SJCRH30 (cell line): ENCODE measurements around the gene TMIE. TPM values are rescaled to one million over a fixed set of nuclear protein-coding genes. Genes with fewer than 3 reads are reported as not detected.

Experiments
- DNase-seq, 2 experiments: peaks; one replicate each; pipeline ENCODE4 v3.0.0-alpha.2; 2015 to 2020
- H3K27ac ChIP-seq: fragments of 250-450 bp; sonication (Bioruptor Pico); 2 replicates; pipeline ENCODE4 v1.5.1; 2020; ENCODE audit warnings: mild to moderate bottlenecking, moderate library complexity
- H3K27me3 ChIP-seq: fragments of 250-450 bp; sonication (Bioruptor Pico); 2 replicates; pipeline ENCODE4 v1.5.1; 2020; ENCODE audit warnings: mild to moderate bottlenecking, moderate library complexity
- H3K36me3 ChIP-seq: fragments of 250-450 bp; sonication (Bioruptor Pico); 2 replicates; pipeline ENCODE4 v1.5.1; 2020; ENCODE audit warnings: mild to moderate bottlenecking, moderate library complexity
- H3K4me1 ChIP-seq: fragments of 250-450 bp; sonication (Bioruptor Pico); 2 replicates; pipeline ENCODE4 v1.5.1; 2020; ENCODE audit warnings: mild to moderate bottlenecking, moderate library complexity
- H3K4me3 ChIP-seq: fragments of 250-450 bp; sonication (Bioruptor Pico); 2 replicates; pipeline ENCODE4 v1.5.1; 2020; ENCODE audit warnings: mild to moderate bottlenecking, moderate library complexity
- H3K9me3 ChIP-seq: fragments of 250-450 bp; sonication (Bioruptor Pico); replicated peaks from 2 replicates; pipeline ENCODE4 v1.5.1; 2020; ENCODE audit warnings: mild to moderate bottlenecking, moderate library complexity
- total RNA-seq: library from RNA; depleted of rRNA; stranded (reverse); fragments of >200 nt; shearing (Covaris generic); gene quantifications from 2 replicates; pipeline ENCODE4 v1.2.3, GENCODE V29; 2014

The TMIE gene
- total RNA-seq, 1 experiment from 2014 or later, result 0.10 TPM

DNA sequence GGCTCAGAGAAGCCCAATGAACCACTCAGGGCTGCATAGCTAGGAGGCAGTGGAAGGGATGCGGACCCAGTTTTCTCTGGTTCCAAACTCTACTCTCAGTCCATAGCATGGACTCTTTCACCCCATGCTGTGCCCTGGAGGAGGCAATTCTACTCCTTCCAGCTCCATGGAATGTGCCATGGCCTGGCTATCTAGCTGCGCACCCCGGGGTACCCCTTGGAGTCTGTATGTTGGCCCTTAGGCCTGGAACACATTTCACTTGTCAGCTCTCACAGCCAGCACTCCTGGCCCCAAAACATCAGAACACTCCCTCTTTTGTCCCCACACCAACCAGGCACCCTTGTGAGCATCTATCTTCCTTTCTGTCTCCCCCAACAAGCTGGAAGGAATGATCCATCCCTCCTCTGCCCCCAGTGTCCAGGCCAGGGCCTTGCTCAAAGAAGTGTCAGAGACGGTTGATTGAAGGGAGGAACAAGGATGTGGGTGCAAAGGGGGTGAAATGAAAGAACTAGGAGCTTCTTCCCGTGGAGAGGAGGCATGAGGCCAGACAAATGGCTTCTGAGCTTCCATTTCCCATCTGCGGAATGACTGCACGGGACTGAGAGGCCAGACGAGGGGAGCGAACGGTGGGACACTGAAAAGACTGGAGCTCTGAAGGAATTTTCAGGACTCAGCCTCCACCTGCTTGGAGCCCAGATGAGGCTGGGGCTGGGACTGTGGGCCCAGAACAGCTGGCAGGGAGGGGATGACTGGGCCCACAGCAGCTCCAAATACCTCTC is 13.7 kb downstream of the TMIE start:
- Histone ChIP-seq H3K9me3 (no peaks in the 10 kb centered on the region), H3K27ac (no peak overlapping the region), H3K27me3 (no peaks in the 10 kb centered on the region), H3K36me3 (no peaks in the 10 kb centered on the region), H3K4me3 (no peak overlapping the region), H3K4me1 (no peaks in the 10 kb centered on the region)
- DNase-seq, result no peak

- no peak for DNase-seq
- Histone ChIP-seq H3K4me1 (no peaks in the 10 kb centered on the region), H3K4me3 (no peak overlapping the region), H3K27me3 (no peaks in the 10 kb centered on the region), H3K9me3 (no peaks in the 10 kb centered on the region), H3K27ac (no peak overlapping the region), H3K36me3 (no peaks in the 10 kb centered on the region)
Measured at GRCh38 chr3:46715507-46716175, 14.4 kb downstream of the TMIE start.

DNA sequence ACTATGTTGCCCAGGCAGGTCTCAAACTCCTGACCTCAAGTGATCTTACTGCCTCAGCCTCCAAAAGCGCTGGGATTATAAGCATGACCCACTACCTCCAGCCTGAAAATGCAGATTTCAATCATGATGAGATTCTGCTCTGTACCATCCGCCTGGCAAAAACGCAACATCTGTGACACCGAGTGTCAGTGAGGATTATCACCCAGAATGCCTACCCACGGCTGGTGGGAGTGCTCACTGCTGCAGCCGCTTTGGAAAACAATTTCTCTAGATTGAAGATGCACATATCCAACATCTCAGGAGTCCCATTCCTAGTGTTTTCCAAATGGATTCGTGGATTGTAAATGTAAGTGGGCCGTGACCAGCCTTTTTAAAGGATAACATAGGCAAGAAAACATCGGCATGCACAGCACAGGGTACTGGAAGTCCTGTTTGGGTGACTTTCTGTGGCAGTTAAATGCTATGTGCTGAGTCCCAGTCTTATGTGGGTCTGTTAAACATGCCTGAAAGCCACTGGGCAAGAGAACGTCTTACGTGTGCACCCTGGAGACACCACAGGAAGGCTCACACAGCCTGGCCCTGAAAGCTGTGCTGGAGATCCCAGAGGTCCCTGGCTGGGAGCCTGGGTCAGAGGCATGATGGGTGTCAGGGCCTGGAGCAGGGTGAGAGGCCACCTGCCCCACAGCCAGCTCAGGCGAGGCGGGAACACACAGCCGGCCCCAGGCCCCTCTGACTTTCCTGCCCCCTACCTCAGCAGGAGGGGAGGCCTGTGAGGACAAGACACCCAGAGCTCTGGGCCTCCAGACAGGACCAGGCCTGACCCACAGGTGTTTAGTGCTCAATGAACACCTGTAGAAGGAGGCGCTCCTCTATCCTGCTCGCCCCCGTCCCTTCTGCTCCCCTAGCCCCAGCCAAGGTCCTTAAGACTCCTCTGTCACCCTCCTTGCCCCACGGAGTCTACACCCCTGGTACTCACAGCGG is 15.6 kb downstream of the TMIE start:
- no peak for DNase-seq
- Histone ChIP-seq H3K4me1 (no peaks in the 10 kb centered on the region), H3K27ac (no peak overlapping the region), H3K36me3 (no peaks in the 10 kb centered on the region), H3K4me3 (no peak overlapping the region), H3K27me3 (no peaks in the 10 kb centered on the region), H3K9me3 (no peaks in the 10 kb centered on the region; the same call in 1 of the 2 replicates)

DNA sequence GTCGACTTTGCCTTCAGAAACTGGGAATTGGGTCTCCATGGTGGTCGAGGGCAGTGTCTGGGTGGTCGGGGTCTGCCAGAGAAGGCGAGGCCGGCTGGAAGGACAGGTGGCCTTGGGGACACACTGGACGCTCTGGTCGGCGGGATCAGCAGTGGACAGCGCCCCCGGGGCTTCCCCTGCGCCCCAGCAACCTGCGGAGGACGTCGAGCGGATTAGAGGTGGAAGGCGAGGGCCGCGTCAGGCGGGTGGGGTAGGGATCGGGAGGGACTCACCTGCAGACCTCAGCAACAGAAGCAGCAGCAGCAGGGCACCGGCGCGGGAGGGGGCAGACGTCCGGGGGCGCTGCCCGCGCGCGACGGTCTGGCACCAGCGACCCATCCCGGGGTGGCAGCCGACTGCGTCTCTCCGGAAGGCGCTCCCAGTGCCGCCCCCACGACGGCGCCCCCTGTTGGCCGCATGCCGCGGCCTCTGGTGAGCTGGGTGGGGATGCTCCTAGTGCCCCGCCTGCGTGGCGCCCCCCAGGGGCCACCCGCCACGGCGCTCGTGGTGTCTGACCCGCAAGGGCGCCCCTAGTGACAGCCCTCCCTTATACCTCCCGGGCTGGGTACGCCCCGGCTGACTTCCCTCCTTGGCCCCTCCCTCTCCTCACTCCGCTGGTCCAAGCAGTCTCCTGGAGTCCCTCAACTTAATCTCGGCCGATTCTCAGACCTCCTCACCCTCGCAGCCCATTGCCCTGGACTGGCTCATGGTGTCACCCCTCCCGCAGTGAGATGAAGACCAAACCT is 16.4 kb downstream of the TMIE start, which contains the start of gene PRSS50:
PRSS50 (minus strand) TSS at position 423 of the 785 bp plus-strand sequence; CDS start at position 378, 45 bp downstream.
- H3K27me3 ChIP-seq, result no peaks in the 10 kb centered on the region
- DNase-seq, result no peak
- H3K36me3 ChIP-seq, result no peaks in the 10 kb centered on the region
- H3K4me3 ChIP-seq, result no peak within 1 kb of the TSS
- no peaks in the 10 kb centered on the region for H3K4me1 ChIP-seq
- no peak within 1 kb of the TSS for H3K27ac ChIP-seq
- no peaks in the 10 kb centered on the region; the same call in 1 of the 2 replicates for H3K9me3 ChIP-seq

DNA sequence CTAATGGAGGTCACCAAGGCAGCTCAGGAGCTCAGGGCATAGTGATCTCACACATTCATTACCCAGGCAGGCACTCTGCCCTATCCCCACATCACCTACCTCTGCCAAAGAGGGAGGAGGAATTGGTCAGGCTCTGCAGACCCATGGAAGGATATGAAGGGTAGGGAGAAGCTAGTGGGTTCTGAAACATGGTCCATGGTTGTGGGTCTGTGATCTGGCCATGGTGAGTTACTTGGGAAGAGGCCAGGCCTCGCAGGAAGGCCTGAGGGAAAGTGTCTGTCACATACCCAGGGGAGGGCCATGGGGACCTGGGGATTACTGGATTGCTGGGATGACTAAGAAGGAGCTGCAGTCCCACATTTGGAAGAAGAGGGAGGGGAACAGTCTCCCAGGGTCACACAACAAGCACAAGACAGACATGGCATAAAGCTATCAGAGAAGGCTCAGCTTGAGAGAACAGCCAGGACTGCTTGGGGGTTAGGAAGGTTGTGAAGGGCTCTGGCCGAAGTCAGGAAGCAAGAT is 17.9 kb downstream of the TMIE start:
- DNase-seq, result no peak
- Histone ChIP-seq H3K4me1 (no peaks in the 10 kb centered on the region), H3K27ac (no peak overlapping the region), H3K9me3 (no peaks in the 10 kb centered on the region; the same call in 1 of the 2 replicates), H3K4me3 (no peak overlapping the region), H3K36me3 (no peaks in the 10 kb centered on the region), H3K27me3 (no peaks in the 10 kb centered on the region)

DNA sequence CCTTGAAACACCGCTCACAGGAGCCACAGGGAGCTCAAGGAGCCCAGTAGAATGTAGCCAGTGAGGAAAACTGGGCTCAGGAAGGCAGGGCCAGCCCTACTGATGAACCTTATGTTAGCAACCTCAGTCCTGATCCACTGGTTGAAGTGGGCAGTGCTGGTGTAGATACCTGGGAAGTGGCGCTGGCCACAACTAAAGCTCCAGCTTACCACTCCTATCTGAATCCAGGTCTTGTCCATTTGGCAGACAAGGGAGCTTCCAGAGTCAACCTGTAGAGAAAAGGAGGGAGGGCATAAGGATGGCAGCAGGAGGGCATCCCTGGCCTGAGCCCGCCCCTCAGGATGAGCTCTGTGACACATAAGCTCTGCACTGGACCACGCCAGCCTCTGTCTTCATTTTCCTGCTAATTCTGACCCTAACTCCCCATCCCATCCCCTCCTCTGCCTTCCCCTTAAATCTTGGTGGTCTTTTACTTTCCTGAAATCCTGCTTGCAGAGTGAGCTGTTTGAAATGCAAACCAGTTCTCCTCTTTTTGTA is 18.6 kb downstream of the TMIE start:
- Histone ChIP-seq H3K4me3 (no peak overlapping the region), H3K27me3 (no peaks in the 10 kb centered on the region), H3K4me1 (no peaks in the 10 kb centered on the region), H3K27ac (no peak overlapping the region), H3K36me3 (no peaks in the 10 kb centered on the region), H3K9me3 (no peaks in the 10 kb centered on the region; the same call in 1 of the 2 replicates)
- DNase-seq, result no peak

GRCh38 chr3:46721009-46721408 is 19.8 kb downstream of the TMIE start:
- DNase-seq, result no peak
- Histone ChIP-seq H3K9me3 (no peaks in the 10 kb centered on the region; the same call in 1 of the 2 replicates), H3K4me1 (peaks cover 6% of the 10 kb centered on the region; the same call in 1 of the 2 replicates), H3K36me3 (no peaks in the 10 kb centered on the region), H3K27ac (no peak overlapping the region), H3K4me3 (no peak overlapping the region), H3K27me3 (no peaks in the 10 kb centered on the region)

DNA sequence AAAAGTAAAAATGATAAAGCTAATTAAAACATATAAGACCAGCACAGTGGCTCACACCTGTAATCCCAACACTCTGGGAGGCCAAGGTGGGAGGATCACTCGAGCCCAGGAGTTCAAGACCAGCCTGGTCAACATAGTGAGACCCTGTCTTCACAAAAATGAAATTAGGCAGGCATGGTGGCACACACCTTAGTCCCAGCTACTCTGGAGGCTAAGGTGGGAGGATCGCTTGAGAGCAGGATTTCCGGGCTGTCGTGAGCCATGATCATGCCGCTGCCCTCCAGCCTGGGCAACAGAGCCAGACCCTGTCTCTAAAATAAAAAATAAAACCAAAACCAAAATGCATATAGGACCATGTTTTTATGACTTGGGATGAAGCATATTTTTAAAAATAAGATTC is 21.3 kb downstream of the TMIE start:
- H3K27ac ChIP-seq, result no peak overlapping the region
- no peaks in the 10 kb centered on the region for H3K36me3 ChIP-seq
- no peak overlapping the region for H3K4me3 ChIP-seq
- no peak for DNase-seq
- no peaks in the 10 kb centered on the region; the same call in 1 of the 2 replicates for H3K9me3 ChIP-seq
- H3K4me1 ChIP-seq, result peaks cover 6% of the 10 kb centered on the region; the same call in 1 of the 2 replicates
- no peaks in the 10 kb centered on the region for H3K27me3 ChIP-seq

- Histone ChIP-seq H3K27me3 (no peaks in the 10 kb centered on the region), H3K9me3 (no peaks in the 10 kb centered on the region; the same call in 1 of the 2 replicates), H3K27ac (no peak overlapping the region), H3K4me1 (peaks cover 6% of the 10 kb centered on the region; the same call in 1 of the 2 replicates), H3K36me3 (no peaks in the 10 kb centered on the region), H3K4me3 (no peak overlapping the region)
- DNase-seq, result no peak
Measured at GRCh38 chr3:46724424-46724823, 23.2 kb downstream of the TMIE start.

GRCh38 chr3:46725621-46726314 is 24.6 kb downstream of the TMIE start:
- Histone ChIP-seq H3K9me3 (no peaks in the 10 kb centered on the region; the same call in 1 of the 2 replicates), H3K27me3 (no peaks in the 10 kb centered on the region), H3K27ac (no peak overlapping the region), H3K4me1 (peaks cover 6% of the 10 kb centered on the region; the same call in 1 of the 2 replicates), H3K36me3 (no peaks in the 10 kb centered on the region), H3K4me3 (no peak overlapping the region)
- DNase-seq, result peak in 1 of 2 experiments; percentile 21

GRCh38 chr3:46729038-46729437 is 27.8 kb downstream of the TMIE start:
- no peak overlapping the region for H3K4me3 ChIP-seq
- DNase-seq, result no peak
- H3K4me1 ChIP-seq, result peaks cover 6% of the 10 kb centered on the region; the same call in 1 of the 2 replicates

DNA sequence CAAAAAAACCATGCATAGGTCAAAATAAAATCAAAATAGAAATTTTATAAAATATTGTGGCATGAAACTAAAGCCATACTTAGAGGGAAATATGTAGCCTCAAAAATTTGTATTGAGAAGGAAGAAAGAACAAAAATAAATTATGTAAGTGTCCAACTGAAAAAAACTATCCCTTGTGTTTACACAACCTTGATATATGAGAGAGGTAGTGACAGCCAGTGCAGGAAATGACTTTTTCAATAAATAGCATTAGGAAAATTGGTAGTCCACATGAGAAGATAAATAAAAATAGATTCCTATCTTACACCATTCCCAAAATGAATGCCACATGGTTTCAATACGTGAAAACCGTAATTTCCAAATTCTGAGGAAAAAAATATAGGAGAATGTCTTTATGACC is 29.6 kb downstream of the TMIE start:
- Histone ChIP-seq H3K9me3 (no peaks in the 10 kb centered on the region), H3K27me3 (no peaks in the 10 kb centered on the region), H3K27ac (no peak overlapping the region), H3K4me1 (no peaks in the 10 kb centered on the region), H3K4me3 (no peak overlapping the region), H3K36me3 (no peaks in the 10 kb centered on the region)
- DNase-seq, result no peak

More at GRCh38 chr3:46729038-46729437, 27.8 kb downstream of the TMIE start:
- no peaks in the 10 kb centered on the region for H3K27me3 ChIP-seq
- H3K36me3 ChIP-seq, result no peaks in the 10 kb centered on the region
- no peak overlapping the region for H3K27ac ChIP-seq
- no peaks in the 10 kb centered on the region for H3K9me3 ChIP-seq

GRCh38 chr3:46731795-46732194 is 30.6 kb downstream of the TMIE start:
- H3K4me1 ChIP-seq, result no peaks in the 10 kb centered on the region
- no peaks in the 10 kb centered on the region for H3K36me3 ChIP-seq
- DNase-seq, result no peak
- no peaks in the 10 kb centered on the region for H3K9me3 ChIP-seq
- no peaks in the 10 kb centered on the region for H3K27me3 ChIP-seq
- H3K27ac ChIP-seq, result no peak overlapping the region
- H3K4me3 ChIP-seq, result no peak overlapping the region
